ENCODE measurements around the gene CIC.

GRCh38 chr19:42279155-42279901 is 10.3 kb downstream of the CIC start:
- no peak for TF ChIP-seq POLR2A (IDR thresholded peaks at IDR 0.05)
- TF ChIP-seq CTCF (IDR thresholded peaks at IDR 0.05): no peak
- no peak for TF ChIP-seq EP300 (IDR thresholded peaks at IDR 0.05)
- TF ChIP-seq POLR2AphosphoS5 (IDR thresholded peaks at IDR 0.05): no peak

Data from suprapubic skin (tissue), 4 donors.